Chondrocyte (in vitro differentiated cells): ENCODE data around the gene TPCN1. TPM values are rescaled to one million over a fixed set of nuclear protein-coding genes. Genes with fewer than 3 reads are reported as not detected.

Experiments used
- DNase-seq: peaks from one replicate; pipeline ENCODE4 v3.0.0; 2021; ENCODE audit warnings: mixed read lengths, low spot score
- H3K27ac Mint-ChIP-seq: one replicate; pipeline ENCODE4 v1.8.0; 2021; ENCODE audit warnings: mild to moderate bottlenecking, moderate library complexity, mixed read lengths; ENCODE audit not compliant: unreplicated experiment
- H3K27me3 Mint-ChIP-seq: 2 replicates; pipeline ENCODE4 v1.8.0; 2021; ENCODE audit warnings: low read depth, mixed read lengths
- H3K36me3 Mint-ChIP-seq: 2 replicates; pipeline ENCODE4 v1.8.0; 2021; ENCODE audit warnings: low read depth, mixed read lengths
- H3K4me1 Mint-ChIP-seq: 2 replicates; pipeline ENCODE4 v1.8.0; 2021; ENCODE audit warnings: low read depth, mild to moderate bottlenecking, mixed read lengths
- H3K4me3 Mint-ChIP-seq: one replicate; pipeline ENCODE4 v1.8.0; 2021; ENCODE audit warnings: mild to moderate bottlenecking, moderate library complexity, mixed read lengths; ENCODE audit not compliant: unreplicated experiment
- H3K9me3 Mint-ChIP-seq: 2 replicates; pipeline ENCODE4 v1.8.0; 2021; ENCODE audit warnings: low read depth, mixed read lengths
- total RNA-seq: library from RNA; stranded (reverse); gene quantifications from 3 replicates; pipeline ENCODE4 v1.2.1, GENCODE V29; 2021
- TF ChIP-seq, protein P1 (sequence below): fragments of 200-600 bp; sonication (generic); IDR thresholded peaks from 2 replicates; pipeline ENCODE4 v1.5.0; 2021; ENCODE audit warnings: antibody characterized with exemption, mild to moderate bottlenecking, moderate library complexity

Gene TPCN1
- total RNA-seq, 1 donor from 2014 or later = 35.9 TPM

GRCh38 chr12:113284751-113285150 is 63.5 kb downstream of the TPCN1 start:
- no peak overlapping the region for H3K4me3 Mint-ChIP-seq
- TF ChIP-seq, protein P1, sequence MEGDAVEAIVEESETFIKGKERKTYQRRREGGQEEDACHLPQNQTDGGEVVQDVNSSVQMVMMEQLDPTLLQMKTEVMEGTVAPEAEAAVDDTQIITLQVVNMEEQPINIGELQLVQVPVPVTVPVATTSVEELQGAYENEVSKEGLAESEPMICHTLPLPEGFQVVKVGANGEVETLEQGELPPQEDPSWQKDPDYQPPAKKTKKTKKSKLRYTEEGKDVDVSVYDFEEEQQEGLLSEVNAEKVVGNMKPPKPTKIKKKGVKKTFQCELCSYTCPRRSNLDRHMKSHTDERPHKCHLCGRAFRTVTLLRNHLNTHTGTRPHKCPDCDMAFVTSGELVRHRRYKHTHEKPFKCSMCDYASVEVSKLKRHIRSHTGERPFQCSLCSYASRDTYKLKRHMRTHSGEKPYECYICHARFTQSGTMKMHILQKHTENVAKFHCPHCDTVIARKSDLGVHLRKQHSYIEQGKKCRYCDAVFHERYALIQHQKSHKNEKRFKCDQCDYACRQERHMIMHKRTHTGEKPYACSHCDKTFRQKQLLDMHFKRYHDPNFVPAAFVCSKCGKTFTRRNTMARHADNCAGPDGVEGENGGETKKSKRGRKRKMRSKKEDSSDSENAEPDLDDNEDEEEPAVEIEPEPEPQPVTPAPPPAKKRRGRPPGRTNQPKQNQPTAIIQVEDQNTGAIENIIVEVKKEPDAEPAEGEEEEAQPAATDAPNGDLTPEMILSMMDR = no peak
- no peaks in the 10 kb centered on the region for H3K27me3 Mint-ChIP-seq
- peaks cover 15% of the 10 kb centered on the region for H3K36me3 Mint-ChIP-seq
- DNase-seq = no peak
- H3K4me1 Mint-ChIP-seq = peaks cover 5% of the 10 kb centered on the region
- H3K9me3 Mint-ChIP-seq = no peaks in the 10 kb centered on the region
- H3K27ac Mint-ChIP-seq = no peak overlapping the region

GRCh38 chr12:113285679-113286610 is 64.7 kb downstream of the TPCN1 start:
- no peak overlapping the region for H3K27ac Mint-ChIP-seq
- peaks cover 5% of the 10 kb centered on the region for H3K4me1 Mint-ChIP-seq
- no peak overlapping the region for H3K4me3 Mint-ChIP-seq
- peaks cover 13% of the 10 kb centered on the region for H3K36me3 Mint-ChIP-seq
- no peak for DNase-seq
- TF ChIP-seq, protein P1 = no peak
- H3K27me3 Mint-ChIP-seq = no peaks in the 10 kb centered on the region
- H3K9me3 Mint-ChIP-seq = no peaks in the 10 kb centered on the region

GRCh38 chr12:113286712-113287111 is 65.4 kb downstream of the TPCN1 start:
- no peak for DNase-seq
- no peaks in the 10 kb centered on the region for H3K9me3 Mint-ChIP-seq
- TF ChIP-seq, protein P1 = no peak
- H3K36me3 Mint-ChIP-seq = peaks cover 18% of the 10 kb centered on the region
- no peaks in the 10 kb centered on the region for H3K27me3 Mint-ChIP-seq
- no peak overlapping the region for H3K27ac Mint-ChIP-seq
- no peak overlapping the region for H3K4me3 Mint-ChIP-seq
- peaks cover 5% of the 10 kb centered on the region for H3K4me1 Mint-ChIP-seq

DNA sequence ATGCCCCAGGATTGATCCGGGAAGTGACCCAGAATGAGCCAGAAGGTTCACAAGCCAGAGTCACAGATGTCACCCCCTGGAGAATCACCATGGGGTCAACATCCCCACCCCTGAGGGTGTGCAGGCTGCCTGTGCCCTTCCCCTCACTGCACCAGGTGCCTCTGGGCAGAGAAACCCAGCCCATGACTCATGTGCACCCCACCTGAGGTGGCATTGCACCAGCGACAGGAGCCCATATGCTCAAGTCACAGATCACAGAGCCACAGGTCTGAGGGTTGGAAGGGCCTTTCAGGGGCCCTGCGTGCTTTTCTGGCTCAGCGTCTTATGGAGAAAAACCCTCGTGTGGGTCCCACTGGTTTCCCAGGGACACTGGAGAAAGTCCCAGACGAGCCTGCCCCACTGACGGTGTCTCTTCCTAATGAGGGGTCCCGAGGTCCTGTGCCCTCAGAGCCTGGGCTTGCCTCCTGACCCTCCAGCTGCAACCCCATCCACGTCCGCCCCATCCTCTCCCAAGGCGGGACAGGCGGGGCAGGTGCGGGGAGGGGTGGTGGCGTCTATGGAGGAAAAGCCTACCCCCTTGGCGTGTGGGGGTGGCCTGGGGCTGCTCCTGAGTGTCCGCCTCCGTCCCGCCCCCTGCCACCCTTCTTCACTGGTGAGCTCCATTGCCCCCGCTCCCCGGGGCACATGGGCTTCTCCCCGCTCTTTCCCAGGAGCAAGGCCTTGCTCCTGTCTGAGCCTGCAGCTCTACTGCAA is 66.1 kb downstream of the TPCN1 start:
- TF ChIP-seq, protein P1 = no peak
- H3K4me1 Mint-ChIP-seq = peaks cover 10% of the 10 kb centered on the region
- no peak for DNase-seq
- H3K27ac Mint-ChIP-seq = no peak overlapping the region
- H3K4me3 Mint-ChIP-seq = no peak overlapping the region
- H3K27me3 Mint-ChIP-seq = no peaks in the 10 kb centered on the region
- peaks cover 23% of the 10 kb centered on the region for H3K36me3 Mint-ChIP-seq
- H3K9me3 Mint-ChIP-seq = no peaks in the 10 kb centered on the region

GRCh38 chr12:113287899-113288282 is 66.6 kb downstream of the TPCN1 start:
- H3K36me3 Mint-ChIP-seq = peaks cover 24% of the 10 kb centered on the region
- H3K9me3 Mint-ChIP-seq = no peaks in the 10 kb centered on the region
- TF ChIP-seq, protein P1 = no peak
- H3K27ac Mint-ChIP-seq = no peak overlapping the region
- DNase-seq = no peak
- no peaks in the 10 kb centered on the region for H3K27me3 Mint-ChIP-seq
- peaks cover 12% of the 10 kb centered on the region for H3K4me1 Mint-ChIP-seq
- no peak overlapping the region for H3K4me3 Mint-ChIP-seq
